H1 (cell line): ENCODE measurements around the gene TRIM58. TPM values are rescaled to one million over a fixed set of nuclear protein-coding genes. Genes with fewer than 3 reads are reported as not detected.

ENCODE experiments used
- CHD1 ChIP-seq: IDR thresholded peaks from 2 replicates; pipeline ENCODE4 v1.6.1; 2012; ENCODE audit warnings: low read depth, low read length, improper control_type of control experiment
- EZH2 ChIP-seq: fragments of 200-600 bp; sonication (generic); IDR thresholded peaks from 2 replicates; pipeline ENCODE4 v1.7.1; 2012; ENCODE audit warnings: low read depth, mild to moderate bottlenecking, moderate library complexity, low read length, inconsistent platforms; ENCODE audit not compliant: severe bottlenecking
- polyA plus RNA-seq, 7 experiments: library from polyadenylated mRNA; depleted of rRNA in 3 of 7; stranded (reverse) in 5 of 7; unstranded in 2 of 7; fragments of >200 nt in 5 of 7; fragments of 200-250 nt in 2 of 7; gene quantifications; 1 replicate in 5 of 7; 2 replicates in 1 of 7; 4 replicates in 1 of 7; pipeline versions ENCODE4 v1.2.1 to v1.2.3, GENCODE V29; 2011 to 2013; ENCODE audit warnings: missing spikeins in 2 of 7, mixed read lengths in 2 of 7
- total RNA-seq: library from RNA; stranded (reverse); fragmentation: NEBNext Ultra II Directional; extraction: Animal tissue kit (Norgen Biotek cat#: 25700); gene quantifications from 2 replicates; pipeline ENCODE4 v1.2.1, GENCODE V29; 2021

TRIM58 gene
- total and polyA plus RNA-seq, 2 of the 8 experiments (the other 6 are each of a cell fraction or from before 2014, with no cell fraction given) = 2.8 TPM; not detected in 1

DNA sequence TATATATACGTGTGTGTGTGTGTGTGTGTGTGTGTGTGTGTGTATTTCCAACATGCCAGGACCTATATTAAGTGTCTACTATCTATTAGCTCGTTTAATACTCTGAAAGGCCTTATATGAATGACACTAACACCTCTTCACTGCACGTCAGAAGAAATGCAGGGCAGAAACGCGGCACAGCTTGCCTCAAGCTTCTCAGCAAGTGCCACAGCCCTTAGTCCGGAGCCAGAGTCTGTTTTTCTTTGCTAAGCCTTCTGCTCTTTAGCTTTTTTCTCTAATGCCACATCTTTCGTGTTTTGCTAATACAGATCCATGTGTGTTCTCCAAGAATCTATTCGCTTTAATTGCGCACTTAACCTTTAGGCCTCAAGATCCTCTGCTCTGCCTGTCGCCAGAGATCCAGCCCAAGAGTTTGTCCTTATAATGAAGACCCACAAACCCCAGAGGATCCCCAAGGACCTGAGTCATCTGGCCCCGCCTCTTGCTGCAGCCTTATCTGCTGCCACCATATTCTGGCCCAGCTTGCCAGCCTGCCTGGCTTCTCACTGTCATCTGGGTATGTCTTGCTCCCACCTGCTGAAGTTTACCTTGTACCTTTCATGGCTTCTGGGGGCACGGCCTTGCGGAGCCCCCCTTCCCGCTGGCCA lies 2.0 kb upstream of the TRIM58 start (continued):
- TF ChIP-seq EZH2 = no peak
- TF ChIP-seq CHD1 = no peak
